Measurements from ENCODE around the gene UMODL1. TPM values are rescaled to one million over a fixed set of nuclear protein-coding genes. Genes with fewer than 3 reads are reported as not detected.

Gene UMODL1
- total and polyA plus RNA-seq, 2 donors (not counting 3 experiments of a cell fraction or from before 2014, with no cell fraction given), result not detected

GRCh38 chr21:42191064-42191463 is 119.9 kb downstream of the UMODL1 start:
- FAIRE-seq, result no peak
- CTCF ChIA-PET, result interaction anchor here (0.7 kb wide), 1 partner anchor 9 kb away, joined by 3 read pairs; no protein-coding TSS in a partner anchor

More at GRCh38 chr21:42191064-42191463, 119.9 kb downstream of the UMODL1 start:
- Histone ChIP-seq H3K79me2 (ENCODE audit: control insufficient read depth, insufficient read depth, low read length) (no peaks in the 10 kb centered on the region), H3K4me2 (ENCODE audit: insufficient read depth, low read length) (no peak overlapping the region), H3K27ac (ENCODE audit: insufficient read depth, low read depth, low read length) (no peak overlapping the region), H3K36me3 (ENCODE audit: control insufficient read depth in 2 of 2, extremely low read depth in 1 of 2, insufficient read depth in 2 of 2, low read length in 2 of 2) (no peaks in the 10 kb centered on the region), H3K27me3 (ENCODE audit: control insufficient read depth in 2 of 2, insufficient read depth in 2 of 2, low read length in 2 of 2) (peaks cover 0 to 5% of the 10 kb centered on the region in 2 experiments), H3K4me3 (replicated peaks in 1 of 3; ENCODE audit: insufficient read depth in 1 of 3, low read depth in 1 of 3, low read length in 3 of 3) (no peak overlapping the region), H3K9me3 (replicated peaks; ENCODE audit: control insufficient read depth, insufficient read depth, low read length) (no peaks in the 10 kb centered on the region), H3K9ac (replicated peaks; ENCODE audit: extremely low read depth, insufficient read depth, low read length) (no peak overlapping the region), H2AFZ (ENCODE audit: low read depth, low read length) (no peak overlapping the region), H4K20me1 (replicated peaks; ENCODE audit: control insufficient read depth, extremely low read depth, insufficient read depth, low read length) (no peaks in the 10 kb centered on the region), H3K9me1 (replicated peaks; ENCODE audit: control insufficient read depth, extremely low read depth, insufficient read depth, low read length) (no peaks in the 10 kb centered on the region), H3K4me1 (ENCODE audit: control insufficient read depth, extremely low read depth, insufficient read depth, low read length) (peaks cover 8% of the 10 kb centered on the region)
- POLR2A ChIA-PET, result no interaction called here
- dilution Hi-C loops (cut with MboI; ENCODE audit: extremely low pct_ligation_motif_present, low sequenced_read_pairs), result no loop called here
- no peak for TF ChIP-seq MAX (IDR thresholded peaks at IDR 0.05; ENCODE audit: insufficient read depth, insufficient read length)
- TF ChIP-seq EZH2 (IDR thresholded peaks at IDR 0.05; ENCODE audit: borderline replicate concordance, low read depth, low read length, severe bottlenecking), result no peak
- no peak for TF ChIP-seq FOS (IDR thresholded peaks at IDR 0.05; ENCODE audit: borderline replicate concordance, insufficient read depth, low read length)
- no peak for TF ChIP-seq GATA2 (IDR thresholded peaks at IDR 0.05; ENCODE audit: insufficient read depth, insufficient read length, low read depth, low read length)
- TF ChIP-seq MYC (IDR thresholded peaks at IDR 0.05; ENCODE audit: low read depth, low read length), result no peak
- TF ChIP-seq POLR2AphosphoS5 (IDR thresholded peaks at IDR 0.05; ENCODE audit: insufficient read depth, low read depth, low read length), result no peak
- TF ChIP-seq POLR2A (IDR thresholded peaks at IDR 0.05; ENCODE audit: low read depth, low read length), result no peak
- no peak for TF ChIP-seq CTCF (IDR thresholded peaks at IDR 0.05; ENCODE audit: extremely low read depth in 1 of 2, insufficient read depth in 1 of 2, low read depth in 1 of 2, low read length in 2 of 2)
- TF ChIP-seq JUN (IDR thresholded peaks at IDR 0.05; ENCODE audit: borderline replicate concordance, insufficient read depth, insufficient read length, low read depth), result no peak
- no TSS peak for BruUV-seq (replicated peaks)
- intact Hi-C loops (cut with micrococcal nuclease), result no loop called here
- DNase-seq (ENCODE audit: low read depth, low spot score), result no peak

All from endothelial cell of umbilical vein (primary cell).